ENCODE results near the gene AKAP8L.
A peak's percentile ranks its signal among the peaks of the same experiment; 100 is the strongest.
"Not testable (repeated sequence)": the region's sequence is repeated elsewhere in the genome, so short reads cannot be mapped to it uniquely, and the experiment has no call there.

The AKAP8L gene

DNA sequence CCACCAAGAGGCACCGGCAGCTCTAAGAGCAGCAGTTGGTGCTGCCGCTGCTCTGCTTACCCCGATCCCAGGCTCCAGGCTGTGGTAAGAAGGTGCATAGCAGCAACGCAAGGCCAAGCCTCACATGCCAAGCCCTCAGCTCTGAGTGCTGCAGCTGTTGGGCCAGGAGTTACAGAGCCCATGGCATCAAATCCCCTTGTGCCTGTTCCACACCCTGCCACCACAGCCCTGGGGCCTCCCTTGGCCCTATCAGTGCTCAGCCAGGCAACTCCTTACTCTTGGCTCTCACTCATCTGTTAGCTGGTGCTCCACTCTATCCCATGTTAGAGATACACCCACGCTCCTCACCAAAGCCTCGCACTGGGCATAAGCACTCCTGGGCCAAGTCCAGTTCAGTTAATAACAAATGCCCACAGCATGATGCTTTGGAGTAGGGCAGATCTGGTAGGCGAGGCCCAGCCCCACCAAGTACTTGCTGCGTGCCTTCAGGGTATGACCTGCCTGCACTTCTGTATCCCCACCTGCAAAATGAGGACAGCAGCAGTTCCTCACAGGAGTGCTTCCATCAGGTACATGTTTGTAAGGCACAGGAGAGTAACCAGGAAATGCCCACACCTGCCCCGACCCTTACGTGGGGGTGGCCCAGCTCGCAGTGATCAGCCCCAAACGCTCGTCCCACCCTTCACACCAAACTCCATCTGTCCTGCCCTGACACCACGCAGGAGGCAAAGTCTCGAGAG lies 16.2 kb downstream of the AKAP8L start:
- TF ChIP-seq Cebpa-rat (IDR thresholded peaks at IDR 0.05), result no peak
- Histone ChIP-seq H3K4me2 (peak overlapping the region; percentile 90), H3K4me3 (no peak overlapping the region), H3K36me3 (peaks cover 78% of the 10 kb centered on the region), H3K9ac (peak overlapping the region; percentile 18; the same call in 1 of the 2 replicates), H4K20me1 (peaks cover 100% of the 10 kb centered on the region), H3K27ac (peak overlapping the region; percentile 31), H3K27me3 (no peaks in the 10 kb centered on the region), H3K9me3 (no peaks in the 10 kb centered on the region), H3K4me1 (peaks cover 95% of the 10 kb centered on the region)

DNA sequence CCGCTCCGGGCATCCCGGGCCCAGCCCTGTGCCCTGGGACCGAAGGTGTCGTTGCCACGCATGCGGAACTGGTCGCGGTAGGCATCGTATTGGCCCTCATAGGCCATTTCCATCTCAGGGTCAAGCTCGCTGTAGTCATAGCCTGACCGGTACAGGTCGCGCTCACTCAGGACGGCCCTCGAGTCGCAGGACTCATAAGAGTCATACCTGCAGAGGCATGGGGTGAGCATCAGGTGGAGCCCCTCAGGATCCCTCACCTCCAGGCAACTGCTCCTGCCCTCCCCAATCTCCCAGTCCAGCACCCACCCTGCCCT lies 17.4 kb downstream of the AKAP8L start:
- Histone ChIP-seq H3K9ac (no peak overlapping the region), H3K36me3 (peaks cover 83% of the 10 kb centered on the region), H3K4me1 (peaks cover 100% of the 10 kb centered on the region), H3K9me3 (no peaks in the 10 kb centered on the region), H3K4me2 (peak overlapping the region; percentile 90), H3K27me3 (no peaks in the 10 kb centered on the region), H4K20me1 (peaks cover 100% of the 10 kb centered on the region), H3K27ac (peak overlapping the region; percentile 33; the same call in 1 of the 2 replicates), H3K4me3 (0 out of 2 replicates have a peak overlapping the region, but pooled peaks have one; percentile 17)
- no peak for TF ChIP-seq Cebpa-rat (IDR thresholded peaks at IDR 0.05)

- no peak for TF ChIP-seq Cebpa-rat (IDR thresholded peaks at IDR 0.05)
- peaks cover 100% of the 10 kb centered on the region for H3K4me1 ChIP-seq
- H3K27me3 ChIP-seq, result no peaks in the 10 kb centered on the region
- peak overlapping the region; percentile 90 for H3K4me2 ChIP-seq
- no peaks in the 10 kb centered on the region for H3K9me3 ChIP-seq
- peaks cover 85% of the 10 kb centered on the region for H3K36me3 ChIP-seq
- H3K4me3 ChIP-seq, result peak overlapping the region; percentile 17; the same call in 1 of the 2 replicates
- H4K20me1 ChIP-seq, result peaks cover 100% of the 10 kb centered on the region
- H3K27ac ChIP-seq, result peak overlapping the region; percentile 33; the same call in 1 of the 2 replicates
- no peak overlapping the region for H3K9ac ChIP-seq
Measured at GRCh38 chr19:15400521-15401396, 18.0 kb downstream of the AKAP8L start.

DNA sequence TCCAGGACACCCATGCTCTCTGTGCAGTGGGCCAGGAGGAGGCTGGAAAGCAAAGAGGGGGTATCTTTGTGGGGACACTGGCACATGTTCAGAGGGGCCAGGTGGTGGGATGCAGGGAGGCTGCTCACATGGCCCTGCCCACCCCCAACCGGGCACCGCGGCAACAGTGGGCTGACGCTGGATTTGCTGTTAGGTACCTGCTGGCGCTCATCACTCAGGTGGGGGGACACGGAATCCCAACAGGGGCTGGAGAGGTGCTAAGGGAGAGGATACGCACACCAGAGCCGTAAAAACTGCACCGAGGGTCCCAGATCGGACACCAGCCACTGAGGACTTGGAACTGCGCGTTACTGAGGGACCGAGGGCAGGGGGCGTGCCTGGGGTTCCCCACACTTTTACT lies 19.2 kb downstream of the AKAP8L start:
- peak overlapping the region; percentile 90 for H3K4me2 ChIP-seq
- peaks cover 99% of the 10 kb centered on the region for H3K4me1 ChIP-seq
- no peaks in the 10 kb centered on the region for H3K27me3 ChIP-seq
- peaks cover 88% of the 10 kb centered on the region for H4K20me1 ChIP-seq
- TF ChIP-seq Cebpa-rat (IDR thresholded peaks at IDR 0.05), result no peak
- H3K9me3 ChIP-seq, result no peaks in the 10 kb centered on the region
- H3K4me3 ChIP-seq, result peak overlapping the region; percentile 49
- peak overlapping the region; percentile 77 for H3K27ac ChIP-seq
- H3K9ac ChIP-seq, result peak overlapping the region; percentile 72
- H3K36me3 ChIP-seq, result peaks cover 92% of the 10 kb centered on the region

GRCh38 chr19:15399234-15399515 lies 19.6 kb downstream of the AKAP8L start:
- H3K4me3 ChIP-seq, result peak overlapping the region; percentile 49
- H3K9ac ChIP-seq, result peak overlapping the region; percentile 72
- TF ChIP-seq Cebpa-rat (IDR thresholded peaks at IDR 0.05), result no peak
- H3K36me3 ChIP-seq, result peaks cover 97% of the 10 kb centered on the region
- H3K4me2 ChIP-seq, result peak overlapping the region; percentile 90
- H3K27me3 ChIP-seq, result no peaks in the 10 kb centered on the region
- H4K20me1 ChIP-seq, result peaks cover 88% of the 10 kb centered on the region
- peaks cover 95% of the 10 kb centered on the region for H3K4me1 ChIP-seq
- peak overlapping the region; percentile 77 for H3K27ac ChIP-seq
- no peaks in the 10 kb centered on the region for H3K9me3 ChIP-seq

GRCh38 chr19:15398501-15399233 lies 20.1 kb downstream of the AKAP8L start:
- no peak for TF ChIP-seq Cebpa-rat (IDR thresholded peaks at IDR 0.05)
- peaks cover 89% of the 10 kb centered on the region for H3K4me1 ChIP-seq
- no peaks in the 10 kb centered on the region for H3K27me3 ChIP-seq
- peaks cover 88% of the 10 kb centered on the region for H4K20me1 ChIP-seq
- H3K4me2 ChIP-seq, result peak overlapping the region; percentile 90
- peak overlapping the region; percentile 72 for H3K9ac ChIP-seq
- peak overlapping the region; percentile 77 for H3K27ac ChIP-seq
- H3K4me3 ChIP-seq, result peak overlapping the region; percentile 49
- no peaks in the 10 kb centered on the region for H3K9me3 ChIP-seq
- H3K36me3 ChIP-seq, result peaks cover 97% of the 10 kb centered on the region

- peak overlapping the region; percentile 72 for H3K9ac ChIP-seq
- H3K9me3 ChIP-seq, result no peaks in the 10 kb centered on the region
- H4K20me1 ChIP-seq, result peaks cover 84% of the 10 kb centered on the region
- peak overlapping the region; percentile 77 for H3K27ac ChIP-seq
- H3K36me3 ChIP-seq, result peaks cover 97% of the 10 kb centered on the region
- H3K27me3 ChIP-seq, result no peaks in the 10 kb centered on the region
- TF ChIP-seq Cebpa-rat (IDR thresholded peaks at IDR 0.05), result no peak
- H3K4me3 ChIP-seq, result peak overlapping the region; percentile 49
- H3K4me2 ChIP-seq, result peak overlapping the region; percentile 90
- H3K4me1 ChIP-seq, result peaks cover 81% of the 10 kb centered on the region
Measured at GRCh38 chr19:15397782-15398181, 21.0 kb downstream of the AKAP8L start.

- Histone ChIP-seq H4K20me1 (peaks cover 80% of the 10 kb centered on the region), H3K36me3 (peaks cover 97% of the 10 kb centered on the region)
Measured at GRCh38 chr19:15397236-15397635, 21.6 kb downstream of the AKAP8L start.

DNA sequence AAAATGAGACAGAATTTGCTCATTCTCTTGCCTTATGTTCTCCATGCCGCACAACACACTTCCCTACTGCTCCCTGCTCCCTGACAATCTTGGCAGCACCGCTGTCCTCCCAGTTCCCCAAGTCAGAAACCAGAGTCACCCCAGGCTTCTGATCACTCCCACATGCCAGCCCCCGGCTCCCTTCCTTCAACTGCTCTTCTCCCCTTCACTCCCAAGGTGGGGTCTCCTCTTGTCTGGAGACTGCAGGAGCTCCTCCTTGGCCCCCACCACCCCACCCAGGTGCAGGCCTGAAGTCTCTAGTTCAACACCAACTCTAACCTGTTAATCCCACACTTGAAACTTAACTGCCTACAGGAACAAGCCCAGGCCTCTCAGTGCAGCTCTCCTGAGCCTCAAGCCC lies 22.4 kb downstream of the AKAP8L start:
- Histone ChIP-seq H3K4me1 (peaks cover 67% of the 10 kb centered on the region), H3K4me3 (0 out of 2 replicates have a peak overlapping the region, but pooled peaks have one; percentile 49), H3K9ac (peak overlapping the region; percentile 72; the same call in 1 of the 2 replicates), H3K9me3 (no peaks in the 10 kb centered on the region), H3K27me3 (no peaks in the 10 kb centered on the region), H4K20me1 (peaks cover 78% of the 10 kb centered on the region), H3K36me3 (peaks cover 97% of the 10 kb centered on the region), H3K27ac (peak overlapping the region; percentile 77), H3K4me2 (peak overlapping the region; percentile 90)
- no peak for TF ChIP-seq Cebpa-rat (IDR thresholded peaks at IDR 0.05)

More at GRCh38 chr19:15397236-15397635, 21.6 kb downstream of the AKAP8L start:
- Histone ChIP-seq H3K4me2 (peak overlapping the region; percentile 90), H3K4me1 (peaks cover 75% of the 10 kb centered on the region), H3K4me3 (peak overlapping the region; percentile 49), H3K27ac (peak overlapping the region; percentile 77), H3K9ac (peak overlapping the region; percentile 72; the same call in 1 of the 2 replicates), H3K9me3 (no peaks in the 10 kb centered on the region), H3K27me3 (no peaks in the 10 kb centered on the region)
- no peak for TF ChIP-seq Cebpa-rat (IDR thresholded peaks at IDR 0.05)

GRCh38 chr19:15395251-15395650 lies 23.5 kb downstream of the AKAP8L start:
- H3K27me3 ChIP-seq, H3K9ac ChIP-seq, H3K9me3 ChIP-seq, H3K4me3 ChIP-seq: not testable (repeated sequence)
- Histone ChIP-seq H3K36me3 (peaks cover 94% of the 10 kb centered on the region), H3K27ac (0 out of 2 replicates have a peak overlapping the region, but pooled peaks have one; percentile 30), H3K4me2 (peak overlapping the region; percentile 52), H4K20me1 (peaks cover 73% of the 10 kb centered on the region), H3K4me1 (peaks cover 55% of the 10 kb centered on the region)

All from BLaER1 (cell line).